DND-41 (cell line): ENCODE measurements around the gene KANSL1.

ENCODE experiments used
- ATAC-seq: fragments of 200-7000 bp; cut with Tn5 transposase; 3 replicates; pipeline ENCODE4 v1.9.1; 2021; ENCODE audit warnings: low read depth; ENCODE audit not compliant: insufficient read depth
- DNase-seq: peaks from one replicate; pipeline ENCODE4 v3.0.0-alpha.2; 2020
- H2AFZ ChIP-seq: 2 replicates; pipeline ENCODE4 v1.6.0; 2012; ENCODE audit warnings: low read depth, low read length
- H3K27ac ChIP-seq: 2 replicates; pipeline ENCODE4 v1.5.1; 2012; ENCODE audit warnings: low read length, inconsistent platforms
- H3K27me3 ChIP-seq: fragments of 200-600 bp; sonication (generic); 2 replicates; pipeline ENCODE4 v1.6.0; 2012; ENCODE audit warnings: low read length, mild to moderate bottlenecking, inconsistent platforms; ENCODE audit not compliant: insufficient read depth, poor library complexity
- H3K36me3 ChIP-seq: 2 replicates; pipeline ENCODE4 v1.5.1; 2012; ENCODE audit warnings: low read length, inconsistent platforms; ENCODE audit not compliant: insufficient read depth
- H3K4me1 ChIP-seq: 2 replicates; pipeline ENCODE4 v1.5.1; 2012; ENCODE audit warnings: mild to moderate bottlenecking, low read length; ENCODE audit not compliant: insufficient read depth
- H3K4me2 ChIP-seq: 2 replicates; pipeline ENCODE4 v1.6.0; 2012; ENCODE audit warnings: mild to moderate bottlenecking, moderate library complexity, low read length, inconsistent platforms; ENCODE audit not compliant: insufficient read depth
- H3K4me3 ChIP-seq, 2 experiments: fragments of 200-600 bp in 1 of 2; shearing (Covaris generic) in 1 of 2; 2 replicates each; pipeline ENCODE4 v1.5.1; 2012 to 2016; ENCODE audit warnings: inconsistent platforms in 2 of 2, low read length in 2 of 2, mild to moderate bottlenecking in 2 of 2, low read depth in 1 of 2, moderate library complexity in 1 of 2
- H3K79me2 ChIP-seq: 2 replicates; pipeline ENCODE4 v1.6.0; 2012; ENCODE audit warnings: low read length, inconsistent platforms; ENCODE audit not compliant: insufficient read depth
- H3K9ac ChIP-seq: 2 replicates; pipeline ENCODE4 v1.6.0; 2012; ENCODE audit warnings: low read depth, mild to moderate bottlenecking, inconsistent platforms, low read length, moderate library complexity
- H3K9me3 ChIP-seq: 2 replicates; pipeline ENCODE4 v1.5.1; 2012; ENCODE audit warnings: low read length, moderate library complexity, mild to moderate bottlenecking, inconsistent platforms; ENCODE audit not compliant: insufficient read depth, severe bottlenecking
- H4K20me1 ChIP-seq: 2 replicates; pipeline ENCODE4 v1.6.0; 2012; ENCODE audit warnings: low read length; ENCODE audit not compliant: insufficient read depth
- CTCF ChIP-seq: IDR thresholded peaks from 2 replicates; pipeline ENCODE4 v1.5.1; 2012; ENCODE audit warnings: borderline replicate concordance, low read length, moderate library complexity, mild to moderate bottlenecking; ENCODE audit not compliant: poor library complexity, severe bottlenecking; ENCODE audit errors: extremely low read depth
- EZH2 ChIP-seq: IDR thresholded peaks from 3 replicates; pipeline ENCODE4 v1.6.1; 2012; ENCODE audit warnings: borderline replicate concordance, low read depth, mild to moderate bottlenecking, moderate library complexity, low read length, inconsistent platforms; ENCODE audit not compliant: severe bottlenecking

KANSL1 gene

DNA sequence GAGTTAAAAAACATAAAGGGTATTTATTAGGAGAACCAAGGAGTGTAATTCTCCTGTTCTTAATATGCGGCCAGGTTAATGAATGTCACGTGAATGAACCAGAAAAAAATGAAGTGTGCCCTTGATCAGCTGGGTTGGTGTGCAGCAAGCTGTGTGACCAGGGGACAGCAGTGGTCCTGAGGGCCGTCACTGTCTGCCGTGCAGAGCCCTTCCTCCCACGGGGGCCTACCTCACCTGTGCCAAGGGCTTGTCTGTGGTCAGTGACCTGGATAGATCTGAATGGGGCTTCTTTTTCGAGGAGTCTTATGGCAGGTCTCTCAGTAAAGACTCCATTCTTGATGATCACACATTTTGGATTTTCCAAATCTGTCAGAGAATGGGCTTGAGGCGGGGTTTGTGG, 211.9 kb downstream of the KANSL1 start:
- Histone ChIP-seq H3K4me3 (no peak overlapping the region), H3K4me1 (no peaks in the 10 kb centered on the region), H4K20me1 (no peaks in the 10 kb centered on the region), H3K27ac (no peak overlapping the region), H3K27me3 (peaks cover 4% of the 10 kb centered on the region), H3K9me3 (no peaks in the 10 kb centered on the region), H3K36me3 (no peaks in the 10 kb centered on the region), H3K4me2 (no peak overlapping the region), H3K9ac (no peak overlapping the region), H3K79me2 (no peaks in the 10 kb centered on the region), H2AFZ (no peak overlapping the region)
- DNase-seq (no peak), ATAC-seq (no peak)
- TF ChIP-seq CTCF, result no peak
- TF ChIP-seq EZH2, result no peak

- DNase-seq (no peak), ATAC-seq (no peak)
- H3K4me2 ChIP-seq, result no peak overlapping the region
These were observed 212.4 kb downstream of the KANSL1 start for GRCh38 chr17:45980855-45981254.

More at GRCh38 chr17:45980855-45981254, 212.4 kb downstream of the KANSL1 start:
- Histone ChIP-seq H3K4me1 (no peaks in the 10 kb centered on the region), H3K9me3 (no peaks in the 10 kb centered on the region), H3K36me3 (no peaks in the 10 kb centered on the region), H2AFZ (no peak overlapping the region), H3K79me2 (no peaks in the 10 kb centered on the region), H3K27me3 (peaks cover 4% of the 10 kb centered on the region), H3K4me3 (no peak overlapping the region), H3K27ac (no peak overlapping the region), H4K20me1 (no peaks in the 10 kb centered on the region), H3K9ac (no peak overlapping the region)
- TF ChIP-seq EZH2, result no peak
